HG02870 (cell line): ENCODE data around the gene TIMELESS.
"Not testable (repeated sequence)": the region's sequence is repeated elsewhere in the genome, so short reads cannot be mapped to it uniquely, and the experiment has no call there.

ENCODE experiments used
- ATAC-seq: cut with Tn5 transposase; IDR thresholded peaks from one replicate; pipeline ENCODE4 v1.9.1; 2021; ENCODE audit warnings: mild to moderate bottlenecking, moderate library complexity; ENCODE audit not compliant: unreplicated experiment

Gene TIMELESS

GRCh38 chr12:56469007-56469930 lies 20.0 kb upstream of the TIMELESS start:
- no peak for ATAC-seq

- peak; percentile 84 for ATAC-seq
These were observed 19.2 kb upstream of the TIMELESS start, which contains the start of gene SPRYD4 for GRCh38 chr12:56468216-56469006. SPRYD4 (plus strand) TSS chr12:56468578; CDS start chr12:56468592, 14 bp downstream.

DNA sequence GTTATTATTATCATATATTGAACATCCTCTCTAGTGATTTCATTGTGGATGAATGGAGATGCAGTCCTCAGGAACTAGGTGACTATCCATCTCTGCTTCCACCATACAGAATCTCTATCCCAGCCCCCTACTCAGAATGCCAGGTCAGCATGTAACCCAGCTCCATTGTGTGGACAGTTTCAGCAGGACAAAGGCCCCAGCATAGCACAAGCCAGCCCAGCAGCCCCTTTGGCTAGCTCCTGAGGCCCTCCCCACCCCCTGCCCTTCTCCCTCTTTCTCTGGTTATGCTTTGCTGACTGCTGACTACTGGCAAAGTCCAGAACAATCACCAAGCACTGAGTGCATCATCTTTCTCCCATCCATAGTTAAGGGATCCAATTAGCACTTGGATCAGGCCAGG lies 13.3 kb upstream of the TIMELESS start:
- ATAC-seq = no peak

- no peak for ATAC-seq
These were observed 12.3 kb upstream of the TIMELESS start for GRCh38 chr12:56461235-56462159.

- no peak for ATAC-seq
These were observed 8.6 kb upstream of the TIMELESS start for GRCh38 chr12:56457817-56458216.

DNA sequence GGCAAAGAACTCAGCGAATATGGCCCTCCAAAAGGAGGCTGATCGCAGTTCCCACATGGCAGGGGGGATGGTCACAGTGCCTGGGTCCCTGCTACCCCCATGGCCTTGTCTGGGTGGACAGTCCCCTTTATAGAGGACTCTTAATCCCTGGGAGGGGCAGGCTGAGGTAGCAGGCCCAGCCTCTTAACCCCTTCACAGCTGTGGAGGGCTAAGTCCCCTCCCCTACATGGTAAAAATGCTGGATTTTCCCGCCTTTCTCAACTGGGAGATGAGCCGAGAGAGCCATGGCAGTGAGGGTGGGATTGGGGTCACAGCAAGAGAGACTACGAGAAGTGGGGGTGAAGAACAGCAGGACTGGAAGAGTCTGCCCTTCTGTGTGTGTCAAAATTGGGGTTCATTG lies 5.3 kb upstream of the TIMELESS start, which contains the start of gene MIP:
MIP (minus strand) TSS at position 101 of the 400 bp plus-strand sequence; CDS start at position 57, 44 bp downstream.
- ATAC-seq = no peak

- no peak for ATAC-seq
These were observed 1.9 kb upstream of the TIMELESS start for GRCh38 chr12:56451147-56451546.

- ATAC-seq = no peak
These were observed 1.0 kb upstream of the TIMELESS start for GRCh38 chr12:56450241-56450640.

DNA sequence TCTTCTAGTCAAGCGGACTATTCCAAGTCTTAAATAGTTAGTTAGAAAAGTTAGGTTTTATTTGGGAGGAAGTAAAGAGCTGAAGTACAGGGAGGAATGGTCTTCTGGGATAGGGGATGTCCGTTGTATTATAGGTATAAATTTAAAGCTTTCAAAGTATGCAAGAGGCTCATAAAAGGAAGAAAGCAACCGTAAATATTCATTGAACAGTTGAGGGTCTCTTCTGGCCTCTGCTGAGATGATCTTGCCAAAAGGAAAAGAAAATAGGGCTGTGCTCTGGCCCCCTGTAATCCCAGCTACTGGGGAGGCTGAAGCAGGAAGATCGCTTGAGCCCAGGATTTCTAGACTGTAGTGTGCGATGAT lies 377 bp upstream of the TIMELESS start:
- ATAC-seq = no peak

- ATAC-seq = not testable (repeated sequence)
These were observed 6.0 kb downstream of the TIMELESS start for GRCh38 chr12:56443208-56443607.

GRCh38 chr12:56437430-56438176 lies 11.6 kb downstream of the TIMELESS start:
- ATAC-seq = no peak

- ATAC-seq = no peak
These were observed 14.4 kb downstream of the TIMELESS start for GRCh38 chr12:56434828-56435227.

GRCh38 chr12:56431850-56432249 lies 17.4 kb downstream of the TIMELESS start:
- ATAC-seq = no peak

DNA sequence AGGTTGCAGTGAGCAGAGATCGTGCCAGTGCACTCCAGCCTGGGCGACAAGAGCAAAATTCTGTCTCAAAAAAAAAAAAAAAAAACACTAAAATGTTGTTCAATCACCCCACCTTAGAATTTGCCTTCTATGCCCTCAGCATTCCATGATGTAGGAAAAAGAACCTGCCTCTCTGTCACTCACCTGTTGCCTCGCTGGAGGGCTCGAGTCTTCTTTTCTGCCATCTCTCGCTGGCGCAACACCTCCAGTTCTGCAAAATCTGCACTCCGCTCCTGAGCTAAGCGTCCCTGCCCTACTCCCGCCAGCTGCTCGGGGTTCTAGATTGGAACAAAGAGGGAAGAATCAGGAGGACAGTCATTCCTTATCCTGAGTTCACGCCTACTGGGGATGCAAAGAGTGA lies 17.9 kb downstream of the TIMELESS start:
- ATAC-seq = no peak

GRCh38 chr12:56425940-56426438 lies 23.2 kb downstream of the TIMELESS start:
- ATAC-seq = no peak

- ATAC-seq = no peak
These were observed 24.0 kb downstream of the TIMELESS start for GRCh38 chr12:56425193-56425592.

GRCh38 chr12:56420411-56420810 lies 28.8 kb downstream of the TIMELESS start:
- no peak for ATAC-seq

- no peak for ATAC-seq
These were observed 31.5 kb downstream of the TIMELESS start for GRCh38 chr12:56417739-56418138.

- no peak for ATAC-seq
These were observed 34.8 kb downstream of the TIMELESS start for GRCh38 chr12:56414401-56414800.

DNA sequence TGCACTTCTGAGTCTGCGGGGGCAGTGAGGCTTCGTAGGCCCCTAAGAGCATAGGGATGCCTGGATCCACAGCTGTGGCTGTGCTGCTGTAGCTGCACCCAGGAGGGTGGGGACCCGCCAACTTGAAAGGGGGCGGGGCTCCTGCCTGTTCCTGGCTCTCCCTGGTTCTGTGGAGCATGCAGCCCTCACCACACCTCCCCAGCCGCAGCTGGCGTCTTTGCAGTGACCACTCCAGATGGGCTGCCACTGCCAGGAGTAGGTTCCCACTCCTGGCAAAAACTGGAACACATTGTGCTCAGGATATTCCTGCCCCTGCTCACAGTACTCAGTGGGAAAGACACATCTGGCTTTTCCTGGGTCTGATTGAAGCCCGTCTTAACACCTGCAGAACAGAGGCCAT lies 35.8 kb downstream of the TIMELESS start:
- no peak for ATAC-seq
